Measurements from ENCODE around the gene YIF1A. TPM values are rescaled to one million over a fixed set of nuclear protein-coding genes. Genes with fewer than 3 reads are reported as not detected.

The YIF1A gene
- total RNA-seq, 1 experiment from 2014 or later, result 64.3 TPM

DNA sequence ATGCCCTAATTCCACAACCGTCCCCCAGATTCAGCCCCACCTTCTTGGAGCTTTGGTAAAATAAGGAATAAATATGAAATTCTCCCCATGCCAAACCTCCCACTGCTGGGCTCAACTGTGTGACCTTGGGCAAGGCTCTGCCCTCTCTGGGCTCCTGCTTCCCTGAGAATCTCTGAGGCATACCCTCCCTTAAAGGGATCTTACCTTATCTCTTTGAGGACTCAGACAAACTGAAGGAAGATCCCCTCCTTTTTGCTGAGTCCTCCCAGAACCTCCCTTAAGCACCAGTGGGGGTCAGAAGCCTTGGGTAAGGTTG is 25.2 kb upstream of the YIF1A start:
- Histone ChIP-seq H3K23ac (ENCODE audit: insufficient read length, low read depth, low read length) (no peak overlapping the region), H3K27ac (ENCODE audit: insufficient read length, low read depth, low read length) (no peak overlapping the region), H2BK20ac (ENCODE audit: low read depth, low read length, poor library complexity, severe bottlenecking) (no peak overlapping the region), H3T11ph (ENCODE audit: low read length) (no peak overlapping the region), H3K9ac (ENCODE audit: extremely low read depth, insufficient read length, low read length) (no peak overlapping the region), H3K9me3 (ENCODE audit: control insufficient read depth, low read depth, low read length) (no peaks in the 10 kb centered on the region), H2BK15ac (ENCODE audit: low read depth, low read length) (no peak overlapping the region), H3K18ac (ENCODE audit: insufficient read length, low read depth, low read length) (no peak overlapping the region), H3K4ac (ENCODE audit: low read depth, low read length) (no peak overlapping the region), H4K5ac (ENCODE audit: insufficient read length, low read depth, low read length) (no peak overlapping the region), H3K4me1 (ENCODE audit: insufficient read depth, low read length) (peaks cover 2% of the 10 kb centered on the region; the same call in 1 of the 2 replicates), H3K79me1 (ENCODE audit: insufficient read depth, low read depth, low read length, poor library complexity, severe bottlenecking) (no peaks in the 10 kb centered on the region), H2AFZ (ENCODE audit: low read length) (no peak overlapping the region), H4K20me1 (ENCODE audit: control insufficient read depth, insufficient read depth, insufficient read length) (no peaks in the 10 kb centered on the region), H3K79me2 (ENCODE audit: insufficient read depth, low read length) (no peaks in the 10 kb centered on the region), H3K23me2 (ENCODE audit: insufficient read length, low read depth, low read length, poor library complexity, severe bottlenecking) (peaks cover 12% of the 10 kb centered on the region), H2BK5ac (ENCODE audit: insufficient read length, low read length) (no peak overlapping the region), H4K8ac (replicated peaks; ENCODE audit: insufficient read length, low read depth, low read length) (no peak overlapping the region), H3K4me2 (ENCODE audit: insufficient read depth, insufficient read length, low read length) (no peak overlapping the region), H2BK120ac (ENCODE audit: low read depth, low read length, poor library complexity, severe bottlenecking) (no peak overlapping the region), H2AK5ac (ENCODE audit: insufficient read length, low read length) (no peak overlapping the region), H3K56ac (ENCODE audit: insufficient read length, low read depth, low read length) (no peak overlapping the region), H2BK12ac (ENCODE audit: insufficient read length, low read depth, low read length) (no peak overlapping the region), H3K14ac (ENCODE audit: insufficient read depth, low read length) (no peak overlapping the region), H4K91ac (ENCODE audit: insufficient read length, low read depth, low read length) (no peak overlapping the region), H3K27me3 (ENCODE audit: insufficient read depth, low read length) (no peaks in the 10 kb centered on the region)
- Mint-ChIP-seq H3K9me3 (peaks cover 1 to 9% of the 10 kb centered on the region in 2 experiments), H3K36me3 (ENCODE audit: insufficient read depth in 1 of 3, low read depth in 3 of 3) (peaks cover 3 to 6% (median 5%) of the 10 kb centered on the region in 3 experiments; a peak in 3 of 7 replicates), H3K27ac (no peak overlapping the region; a peak in 1 of 7 replicates), H3K4me1 (peaks cover 26 to 37% of the 10 kb centered on the region in 2 experiments), H3K4me3 (peak overlapping the region in 1 of 2 experiments; percentile 86; a peak in 3 of 5 replicates), H3K27me3 (ENCODE audit: low read depth) (peaks cover 21% of the 10 kb centered on the region)
- DNase-seq, result no peak
- TF ChIP-seq, protein P1, sequence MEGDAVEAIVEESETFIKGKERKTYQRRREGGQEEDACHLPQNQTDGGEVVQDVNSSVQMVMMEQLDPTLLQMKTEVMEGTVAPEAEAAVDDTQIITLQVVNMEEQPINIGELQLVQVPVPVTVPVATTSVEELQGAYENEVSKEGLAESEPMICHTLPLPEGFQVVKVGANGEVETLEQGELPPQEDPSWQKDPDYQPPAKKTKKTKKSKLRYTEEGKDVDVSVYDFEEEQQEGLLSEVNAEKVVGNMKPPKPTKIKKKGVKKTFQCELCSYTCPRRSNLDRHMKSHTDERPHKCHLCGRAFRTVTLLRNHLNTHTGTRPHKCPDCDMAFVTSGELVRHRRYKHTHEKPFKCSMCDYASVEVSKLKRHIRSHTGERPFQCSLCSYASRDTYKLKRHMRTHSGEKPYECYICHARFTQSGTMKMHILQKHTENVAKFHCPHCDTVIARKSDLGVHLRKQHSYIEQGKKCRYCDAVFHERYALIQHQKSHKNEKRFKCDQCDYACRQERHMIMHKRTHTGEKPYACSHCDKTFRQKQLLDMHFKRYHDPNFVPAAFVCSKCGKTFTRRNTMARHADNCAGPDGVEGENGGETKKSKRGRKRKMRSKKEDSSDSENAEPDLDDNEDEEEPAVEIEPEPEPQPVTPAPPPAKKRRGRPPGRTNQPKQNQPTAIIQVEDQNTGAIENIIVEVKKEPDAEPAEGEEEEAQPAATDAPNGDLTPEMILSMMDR (conservative IDR thresholded peaks at IDR 0.05), result no peak
- WGBS (ENCODE audit: extremely low coverage, insufficient read length, low lambda C conversion rate), result no CpG with 5 or more reads among the region's 1 CpG

All from H9 (cell line).